HG03469 (cell line): Measurements from ENCODE around the gene TRIM64C.
"Not testable (repeated sequence)": the region's sequence is repeated elsewhere in the genome, so short reads cannot be mapped to it uniquely, and the experiment has no call there.

Experiments
- ATAC-seq: cut with Tn5 transposase; IDR thresholded peaks from one replicate; pipeline ENCODE4 v1.9.1; 2021; ENCODE audit warnings: mild to moderate bottlenecking, moderate library complexity, moderate number of reproducible peaks; ENCODE audit not compliant: unreplicated experiment

Gene TRIM64C, protein sequence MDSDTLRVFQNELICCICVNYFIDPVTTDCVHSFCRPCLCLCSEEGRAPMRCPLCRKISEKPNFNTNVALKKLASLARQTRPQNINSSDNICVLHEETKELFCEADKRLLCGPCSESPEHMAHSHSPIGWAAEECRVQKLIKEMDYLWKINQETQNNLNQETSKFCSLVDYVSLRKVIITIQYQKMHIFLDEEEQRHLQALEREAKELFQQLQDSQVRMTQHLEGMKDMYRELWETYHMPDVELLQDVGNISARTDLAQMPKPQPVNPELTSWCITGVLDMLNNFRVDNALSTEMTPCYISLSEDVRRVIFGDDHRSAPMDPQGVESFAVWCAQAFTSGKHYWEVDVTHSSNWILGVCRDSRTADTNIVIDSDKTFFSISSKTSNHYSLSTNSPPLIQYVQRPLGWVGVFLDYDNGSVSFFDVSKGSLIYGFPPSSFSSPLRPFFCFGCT

DNA sequence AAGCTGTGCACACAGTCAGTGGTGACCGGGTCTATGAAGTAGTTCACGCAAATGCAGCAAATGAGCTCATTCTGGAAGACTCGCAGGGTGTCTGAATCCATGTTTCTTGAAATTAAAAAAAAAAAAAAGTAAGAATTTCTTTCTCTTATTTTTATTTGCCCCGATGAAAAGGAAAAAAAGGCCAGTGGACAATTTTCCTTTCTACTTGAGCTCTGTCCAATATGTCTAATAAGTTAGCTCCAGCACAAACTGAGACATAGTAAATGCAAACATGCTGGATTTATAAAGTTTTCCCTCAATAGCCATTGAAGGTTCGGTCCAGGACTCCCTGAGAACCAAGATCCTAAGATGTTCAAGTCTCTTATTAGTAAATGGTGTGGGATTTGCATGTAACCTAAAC, at the start of gene TRIM64C:
TSS of gene TRIM64C (minus strand) at position 101 of the 400 bp plus-strand sequence. CDS start at position 101, 0 bp downstream.
- ATAC-seq, result not testable (repeated sequence)

DNA sequence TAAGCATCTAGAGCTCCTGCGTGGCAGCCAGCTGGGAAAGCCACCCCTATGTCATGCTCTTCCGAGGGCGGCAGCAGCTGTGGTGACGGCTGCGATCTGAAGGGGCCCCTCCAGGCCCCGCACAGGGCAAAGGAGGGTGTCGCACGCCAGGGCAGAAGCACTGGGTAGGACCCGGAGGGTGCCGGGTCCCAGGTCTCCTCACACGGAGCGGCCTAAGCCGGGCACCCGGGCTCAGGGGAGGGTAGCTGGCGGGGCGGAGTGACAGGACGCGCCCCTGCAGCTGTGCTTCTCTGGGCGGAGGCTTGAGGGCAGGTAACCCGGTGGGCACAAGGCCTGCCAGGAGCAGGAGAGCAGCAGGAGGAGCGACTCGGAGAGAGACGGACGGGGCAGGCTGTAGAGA, 43.4 kb upstream of the TRIM64C start:
- ATAC-seq, result not testable (repeated sequence)

DNA sequence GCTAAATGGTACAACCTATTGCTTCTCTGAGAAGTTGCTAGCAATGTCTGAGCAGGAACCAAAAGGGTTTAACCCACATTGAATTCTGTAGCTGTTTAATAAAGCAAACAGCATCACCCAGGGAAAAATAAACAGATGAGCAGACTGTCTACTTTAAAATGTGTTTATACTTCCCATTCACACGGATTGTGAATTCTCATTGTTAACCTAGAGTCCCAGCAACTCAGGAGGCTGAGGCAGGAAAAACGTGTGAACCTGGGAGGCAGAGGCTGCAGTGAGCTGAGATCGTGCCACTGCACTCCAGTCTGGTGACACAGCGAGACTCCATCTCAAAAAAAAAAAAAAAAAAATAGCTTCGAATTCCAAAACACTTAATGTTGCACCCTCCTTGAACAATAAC, 11.0 kb upstream of the TRIM64C start:
- ATAC-seq, result not testable (repeated sequence)

DNA sequence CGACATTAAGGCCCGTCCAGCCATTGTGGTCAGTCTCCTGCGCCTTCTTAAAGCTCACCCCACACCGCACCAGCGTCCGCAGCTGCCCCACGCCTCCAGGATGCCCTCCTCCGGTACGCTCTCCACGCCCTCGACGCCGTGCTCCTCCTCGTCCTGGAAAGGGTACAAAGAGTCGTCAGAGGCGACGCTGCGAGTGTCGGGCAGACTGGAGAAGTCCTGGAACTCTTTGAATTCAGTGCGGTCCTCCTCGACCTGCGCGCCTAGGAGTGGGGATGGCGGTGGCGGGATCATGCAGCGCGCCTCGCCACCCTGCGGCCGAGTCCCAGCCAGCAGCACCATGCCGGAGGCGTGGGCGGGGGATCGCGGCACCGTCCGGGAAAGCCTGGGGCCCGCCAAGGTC, 9.1 kb downstream of the TRIM64C start:
- not testable (repeated sequence) for ATAC-seq

DNA sequence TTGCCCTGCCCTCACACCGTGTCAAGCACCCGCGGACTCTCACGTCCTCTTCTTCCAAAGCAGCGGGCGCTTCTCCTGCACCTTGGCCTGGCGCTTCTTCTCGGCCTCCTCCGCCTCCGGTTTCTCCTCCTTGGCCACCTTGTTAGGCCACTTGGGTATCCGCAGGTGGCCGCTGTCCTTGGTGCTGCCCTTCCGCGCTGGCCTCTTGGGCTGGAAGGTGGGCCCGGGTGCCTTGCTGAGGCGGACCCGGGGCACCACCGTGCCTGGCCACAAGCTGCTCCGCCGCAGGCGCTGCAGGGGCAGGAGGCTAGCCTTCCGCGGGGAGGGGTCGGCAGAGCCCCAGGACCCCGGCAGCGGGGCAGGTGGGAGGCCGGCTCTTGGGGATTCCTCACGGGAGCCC, 10.7 kb downstream of the TRIM64C start:
- not testable (repeated sequence) for ATAC-seq

DNA sequence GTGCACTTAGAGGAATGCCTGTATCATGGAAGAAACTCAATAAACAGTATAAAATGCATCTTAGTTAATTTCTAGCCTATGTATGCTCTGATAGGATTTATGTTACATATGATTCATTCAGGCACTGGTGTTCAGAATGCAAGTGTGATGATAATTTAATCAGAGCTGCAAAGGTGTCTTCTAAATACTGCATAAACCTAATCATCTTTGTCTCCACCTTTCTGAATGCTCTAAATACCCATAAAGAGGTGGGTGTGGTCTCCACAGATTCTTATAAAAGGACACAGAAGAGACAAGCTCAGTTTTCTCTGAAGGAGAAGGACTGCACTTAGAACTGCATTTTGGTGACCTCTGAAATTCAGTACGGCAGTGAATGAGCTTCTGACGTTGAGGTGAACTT, 30.4 kb downstream of the TRIM64C start, which contains the start of gene TRIM49B:
TSS of gene TRIM49B (plus strand) at position 301 of the 400 bp plus-strand sequence. CDS start 2,777 bp downstream, outside the sequence.
- ATAC-seq, result not testable (repeated sequence)
